Central memory CD8-positive, alpha-beta T cell (primary cell): Measurements from ENCODE around the gene FGFBP3.

Experiments used
- ATAC-seq: fragments of 150-1000 bp; cut with Tn5 transposase; replicated peaks from 2 replicates; pipeline ENCODE4 v1.10.0; 2022; ENCODE audit warnings: mild to moderate bottlenecking, moderate FRiP score, moderate number of reproducible peaks; ENCODE audit not compliant: poor library complexity, severe bottlenecking; ENCODE audit errors: extremely low read depth
- DNase-seq, 2 donors: peaks; one replicate each; pipeline ENCODE4 v3.0.0; 2021; ENCODE audit warnings: low spot score in 2 of 2
- H3K27ac Mint-ChIP-seq: one replicate; pipeline ENCODE4 v1.8.0; 2022; ENCODE audit warnings: low read depth, mild to moderate bottlenecking, moderate library complexity, mixed read lengths
- H3K27me3 Mint-ChIP-seq: one replicate; pipeline ENCODE4 v1.8.0; 2022; ENCODE audit warnings: mixed read lengths
- H3K36me3 Mint-ChIP-seq: one replicate; pipeline ENCODE4 v1.8.0; 2022; ENCODE audit warnings: mild to moderate bottlenecking, moderate library complexity, mixed read lengths; ENCODE audit not compliant: insufficient read depth
- H3K4me1 Mint-ChIP-seq: one replicate; pipeline ENCODE4 v1.8.0; 2022; ENCODE audit warnings: mixed read lengths
- H3K4me3 Mint-ChIP-seq: one replicate; pipeline ENCODE4 v1.8.0; 2022; ENCODE audit warnings: mild to moderate bottlenecking, moderate library complexity, mixed read lengths
- H3K9me3 Mint-ChIP-seq: one replicate; pipeline ENCODE4 v1.8.0; 2022; ENCODE audit warnings: mixed read lengths

The FGFBP3 gene

GRCh38 chr10:91909117-91909677 is at the start of gene FGFBP3:
Gene FGFBP3 (minus strand): TSS chr10:91909486. CDS start chr10:91908969, 517 bp downstream.
- Mint-ChIP-seq H3K36me3 (peaks cover 9% of the 10 kb centered on the region), H3K27ac (peak within 1 kb of the TSS; percentile 86), H3K4me3 (peak within 1 kb of the TSS; percentile 92), H3K4me1 (peaks cover 28% of the 10 kb centered on the region), H3K9me3 (no peaks in the 10 kb centered on the region), H3K27me3 (peaks cover 18% of the 10 kb centered on the region)
- ATAC-seq (peak; percentile 11), DNase-seq (no peak)

- H3K9me3 Mint-ChIP-seq = no peaks in the 10 kb centered on the region
- H3K27ac Mint-ChIP-seq = no peak overlapping the region
- peaks cover 69% of the 10 kb centered on the region for H3K36me3 Mint-ChIP-seq
- H3K4me3 Mint-ChIP-seq = no peak overlapping the region
- no peak for ATAC-seq
- no peak for DNase-seq
- peaks cover 11% of the 10 kb centered on the region for H3K4me1 Mint-ChIP-seq
- no peaks in the 10 kb centered on the region for H3K27me3 Mint-ChIP-seq
These were observed 47.8 kb upstream of the FGFBP3 start for GRCh38 chr10:91957091-91957490.

GRCh38 chr10:91955114-91955513 is 45.8 kb upstream of the FGFBP3 start:
- no peak overlapping the region for H3K4me3 Mint-ChIP-seq
- DNase-seq (no peak), ATAC-seq (no peak)
- no peaks in the 10 kb centered on the region for H3K9me3 Mint-ChIP-seq
- peak overlapping the region; percentile 67 for H3K27ac Mint-ChIP-seq
- H3K4me1 Mint-ChIP-seq = no peaks in the 10 kb centered on the region
- H3K27me3 Mint-ChIP-seq = no peaks in the 10 kb centered on the region
- peaks cover 71% of the 10 kb centered on the region for H3K36me3 Mint-ChIP-seq

- Mint-ChIP-seq H3K4me3 (no peak overlapping the region), H3K36me3 (peaks cover 67% of the 10 kb centered on the region), H3K4me1 (no peaks in the 10 kb centered on the region), H3K27ac (no peak overlapping the region), H3K27me3 (no peaks in the 10 kb centered on the region), H3K9me3 (no peaks in the 10 kb centered on the region)
- no peak for ATAC-seq
- DNase-seq = no peak
These were observed 44.4 kb upstream of the FGFBP3 start for GRCh38 chr10:91953600-91954160.

GRCh38 chr10:91944880-91945630 is 35.8 kb upstream of the FGFBP3 start:
- DNase-seq = no peak
- H3K27ac Mint-ChIP-seq = no peak overlapping the region
- no peak overlapping the region for H3K4me3 Mint-ChIP-seq
- H3K4me1 Mint-ChIP-seq = peaks cover 11% of the 10 kb centered on the region
- H3K9me3 Mint-ChIP-seq = no peaks in the 10 kb centered on the region
- H3K27me3 Mint-ChIP-seq = no peaks in the 10 kb centered on the region
- peaks cover 25% of the 10 kb centered on the region for H3K36me3 Mint-ChIP-seq
- ATAC-seq = peak; percentile 49

GRCh38 chr10:91941426-91941825 is 32.1 kb upstream of the FGFBP3 start:
- DNase-seq (no peak), ATAC-seq (no peak)
- Mint-ChIP-seq H3K27ac (no peak overlapping the region), H3K36me3 (peaks cover 25% of the 10 kb centered on the region), H3K9me3 (no peaks in the 10 kb centered on the region), H3K4me1 (peaks cover 22% of the 10 kb centered on the region), H3K27me3 (no peaks in the 10 kb centered on the region), H3K4me3 (no peak overlapping the region)

GRCh38 chr10:91939653-91940052 is 30.4 kb upstream of the FGFBP3 start:
- no peak overlapping the region for H3K4me3 Mint-ChIP-seq
- H3K9me3 Mint-ChIP-seq = no peaks in the 10 kb centered on the region
- H3K27ac Mint-ChIP-seq = no peak overlapping the region
- ATAC-seq = no peak
- peaks cover 26% of the 10 kb centered on the region for H3K36me3 Mint-ChIP-seq
- peaks cover 27% of the 10 kb centered on the region for H3K4me1 Mint-ChIP-seq
- H3K27me3 Mint-ChIP-seq = no peaks in the 10 kb centered on the region
- no peak for DNase-seq

- H3K4me3 Mint-ChIP-seq = no peak overlapping the region
- H3K4me1 Mint-ChIP-seq = peaks cover 54% of the 10 kb centered on the region
- no peaks in the 10 kb centered on the region for H3K27me3 Mint-ChIP-seq
- DNase-seq (no peak), ATAC-seq (no peak)
- H3K9me3 Mint-ChIP-seq = no peaks in the 10 kb centered on the region
- H3K27ac Mint-ChIP-seq = no peak overlapping the region
- H3K36me3 Mint-ChIP-seq = peaks cover 28% of the 10 kb centered on the region
These were observed 26.6 kb upstream of the FGFBP3 start for GRCh38 chr10:91935886-91936285.

- peaks cover 51% of the 10 kb centered on the region for H3K4me1 Mint-ChIP-seq
- peaks cover 18% of the 10 kb centered on the region for H3K36me3 Mint-ChIP-seq
- H3K9me3 Mint-ChIP-seq = no peaks in the 10 kb centered on the region
- H3K27ac Mint-ChIP-seq = peak overlapping the region; percentile 84
- DNase-seq (no peak), ATAC-seq (peak; percentile 52)
- H3K27me3 Mint-ChIP-seq = no peaks in the 10 kb centered on the region
- H3K4me3 Mint-ChIP-seq = no peak overlapping the region
These were observed 23.5 kb upstream of the FGFBP3 start for GRCh38 chr10:91932737-91933136.

- no peak overlapping the region for H3K27ac Mint-ChIP-seq
These were observed 22.4 kb upstream of the FGFBP3 start for GRCh38 chr10:91931526-91932190.

GRCh38 chr10:91930939-91931338 is 21.7 kb upstream of the FGFBP3 start:
- H3K4me1 Mint-ChIP-seq = peaks cover 61% of the 10 kb centered on the region

More at GRCh38 chr10:91931526-91932190, 22.4 kb upstream of the FGFBP3 start:
- DNase-seq = no peak
- Mint-ChIP-seq H3K27me3 (no peaks in the 10 kb centered on the region), H3K4me3 (no peak overlapping the region), H3K36me3 (peaks cover 16% of the 10 kb centered on the region), H3K4me1 (peaks cover 59% of the 10 kb centered on the region), H3K9me3 (no peaks in the 10 kb centered on the region)
- ATAC-seq = no peak

GRCh38 chr10:91925022-91925320 is 15.7 kb upstream of the FGFBP3 start:
- peak overlapping the region; percentile 87 for H3K4me3 Mint-ChIP-seq
- H3K4me1 Mint-ChIP-seq = peaks cover 42% of the 10 kb centered on the region
- H3K9me3 Mint-ChIP-seq = no peaks in the 10 kb centered on the region
- peaks cover 18% of the 10 kb centered on the region for H3K36me3 Mint-ChIP-seq
- no peaks in the 10 kb centered on the region for H3K27me3 Mint-ChIP-seq
- ATAC-seq = no peak
- peak overlapping the region; percentile 94 for H3K27ac Mint-ChIP-seq
- DNase-seq = no peak

More at GRCh38 chr10:91930939-91931338, 21.7 kb upstream of the FGFBP3 start:
- no peak for ATAC-seq
- no peak overlapping the region for H3K4me3 Mint-ChIP-seq
- H3K27me3 Mint-ChIP-seq = no peaks in the 10 kb centered on the region
- H3K36me3 Mint-ChIP-seq = peaks cover 16% of the 10 kb centered on the region
- no peak for DNase-seq
- H3K9me3 Mint-ChIP-seq = no peaks in the 10 kb centered on the region
- no peak overlapping the region for H3K27ac Mint-ChIP-seq
